SK-N-MC (cell line): ENCODE results near the gene TDRD5.

Source experiments
- DNase-seq: peaks from one replicate; pipeline ENCODE4 v3.0.0-alpha.2; 2011; ENCODE audit warnings: low read depth, low spot score
- H3K27ac ChIP-seq: fragments of 200-600 bp; sonication (generic); 2 replicates; pipeline ENCODE4 v1.5.1; 2016; ENCODE audit warnings: mixed run types
- H3K36me3 ChIP-seq: fragments of 200-600 bp; sonication (generic); 2 replicates; pipeline ENCODE4 v1.6.1; 2017; ENCODE audit warnings: antibody characterized with exemption, low read length, mixed read lengths; ENCODE audit not compliant: insufficient read depth
- H3K4me3 ChIP-seq: fragments of 200-600 bp; sonication (generic); 2 replicates; pipeline ENCODE4 v1.5.1; 2016
- H3K9ac ChIP-seq: fragments of 200-600 bp; sonication (generic); 2 replicates; pipeline ENCODE4 v1.8.0; 2017; ENCODE audit warnings: mixed run types, mixed read lengths; ENCODE audit not compliant: insufficient read length
- H3K9me3 ChIP-seq: fragments of 200-600 bp; sonication (generic); 2 replicates; pipeline ENCODE4 v1.6.1; 2017; ENCODE audit warnings: low read depth, mild to moderate bottlenecking, antibody characterized with exemption, low read length, moderate library complexity, mixed read lengths
- EZH2 ChIP-seq: fragments of 200-600 bp; sonication (generic); IDR thresholded peaks from one replicate; pipeline ENCODE4 v1.6.1; 2017; ENCODE audit warnings: antibody characterized with exemption
- FOXP2 ChIP-seq: optimal IDR thresholded peaks from 2 replicates; pipeline ENCODE3; 2011; ENCODE audit warnings: mild to moderate bottlenecking, moderate library complexity; ENCODE audit not compliant: insufficient read depth; ENCODE audit errors: extremely low read length, control extremely low read depth
- POLR2AphosphoS5 ChIP-seq: IDR thresholded peaks from 2 replicates; pipeline ENCODE4 v1.6.1; 2012; ENCODE audit warnings: mild to moderate bottlenecking, low read depth, low read length, borderline replicate concordance

TDRD5 gene

DNA sequence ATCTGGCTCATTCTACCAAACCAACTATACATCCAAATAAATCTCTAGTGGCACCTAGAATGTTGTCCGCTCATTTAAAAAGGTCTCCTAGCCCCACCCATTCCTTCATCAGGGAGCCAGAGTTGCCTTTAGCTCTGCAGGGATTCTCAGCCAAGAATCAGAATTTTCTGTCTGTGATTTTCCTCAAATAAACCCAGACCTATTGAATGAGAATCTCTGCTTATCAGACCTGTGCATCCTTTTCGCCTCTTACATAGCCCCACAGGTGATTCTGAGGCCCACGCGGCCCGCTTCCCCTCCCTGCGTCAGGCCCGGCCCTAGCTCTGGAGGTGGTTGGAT, 410 bp upstream of the TDRD5 start:
- no peak overlapping the region for H3K27ac ChIP-seq
- peak overlapping the region; percentile 71 for H3K4me3 ChIP-seq
- TF ChIP-seq POLR2AphosphoS5 (no peak), EZH2 (no peak), FOXP2 (no peak)
- no peaks in the 10 kb centered on the region for H3K36me3 ChIP-seq
- no peak for DNase-seq
- peak overlapping the region; percentile 49 for H3K9ac ChIP-seq
- H3K9me3 ChIP-seq, result no peaks in the 10 kb centered on the region

GRCh38 chr1:179598631-179599030, 7.0 kb downstream of the TDRD5 start:
- no peak overlapping the region for H3K27ac ChIP-seq
- DNase-seq, result no peak
- H3K9ac ChIP-seq, result no peak overlapping the region
- H3K4me3 ChIP-seq, result no peak overlapping the region
- H3K9me3 ChIP-seq, result no peaks in the 10 kb centered on the region
- TF ChIP-seq POLR2AphosphoS5 (no peak), FOXP2 (no peak)
- no peaks in the 10 kb centered on the region for H3K36me3 ChIP-seq

DNA sequence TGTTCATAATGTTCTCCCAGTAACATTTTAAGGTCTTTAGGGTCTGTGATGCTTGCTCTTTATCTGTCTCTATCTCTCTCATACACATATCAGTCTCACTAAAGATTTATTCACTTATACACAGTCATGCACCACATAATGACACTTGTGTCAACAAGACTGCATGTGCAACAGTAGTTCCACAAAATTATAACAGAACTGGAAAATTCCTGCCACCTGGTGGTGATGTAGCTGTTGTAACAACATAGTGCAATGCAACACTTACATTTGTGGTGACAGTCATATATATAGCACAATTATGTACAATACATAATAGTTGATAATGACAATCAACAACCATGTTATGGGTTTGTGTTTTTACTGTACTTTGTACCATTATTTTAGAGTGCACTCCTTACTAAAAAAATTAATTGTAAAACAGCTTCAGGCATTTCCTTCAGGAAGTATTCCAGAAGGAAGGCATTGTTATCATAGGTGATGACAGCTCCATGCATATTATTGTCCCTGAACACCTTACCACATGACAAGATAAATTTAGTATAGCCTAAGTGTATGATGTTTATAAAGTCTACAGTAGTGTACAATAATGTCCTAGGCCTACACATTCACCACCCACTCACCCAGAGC, 8.1 kb downstream of the TDRD5 start:
- Histone ChIP-seq H3K9me3 (no peaks in the 10 kb centered on the region), H3K4me3 (no peak overlapping the region), H3K27ac (no peak overlapping the region), H3K9ac (no peak overlapping the region), H3K36me3 (no peaks in the 10 kb centered on the region)
- DNase-seq, result peak; percentile 8
- TF ChIP-seq FOXP2 (no peak), POLR2AphosphoS5 (no peak), EZH2 (no peak)

GRCh38 chr1:179601093-179601492, 9.5 kb downstream of the TDRD5 start:
- H3K4me3 ChIP-seq, result no peak overlapping the region
- no peaks in the 10 kb centered on the region for H3K36me3 ChIP-seq
- no peaks in the 10 kb centered on the region for H3K9me3 ChIP-seq
- TF ChIP-seq FOXP2 (no peak), POLR2AphosphoS5 (no peak), EZH2 (no peak)
- no peak overlapping the region for H3K9ac ChIP-seq
- no peak overlapping the region for H3K27ac ChIP-seq
- no peak for DNase-seq

DNA sequence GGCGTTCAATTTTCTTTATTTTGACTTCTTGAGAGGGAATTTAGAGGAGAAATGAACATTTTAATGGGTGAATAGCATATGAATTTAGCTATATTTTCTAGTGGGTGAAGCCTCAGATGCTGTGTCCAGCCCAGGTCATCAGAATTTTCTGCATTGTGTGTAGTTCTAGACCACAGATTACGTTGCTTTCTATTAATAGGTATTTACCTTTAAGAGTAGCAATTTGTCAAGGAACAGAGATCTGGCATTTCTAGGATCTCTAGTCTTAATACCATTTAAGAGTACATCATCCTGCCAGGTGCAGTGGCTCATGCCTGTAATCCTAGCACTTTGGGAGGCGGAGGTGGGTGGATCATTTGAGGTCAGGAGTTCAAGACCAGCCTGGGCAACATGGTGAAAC, 20.7 kb downstream of the TDRD5 start:
- H3K9me3 ChIP-seq, result no peaks in the 10 kb centered on the region
- H3K27ac ChIP-seq, result no peak overlapping the region
- no peaks in the 10 kb centered on the region for H3K36me3 ChIP-seq
- H3K4me3 ChIP-seq, result no peak overlapping the region
- DNase-seq, result no peak
- TF ChIP-seq EZH2, result no peak
- no peak for TF ChIP-seq POLR2AphosphoS5
- no peak for TF ChIP-seq FOXP2
- no peak overlapping the region for H3K9ac ChIP-seq

DNA sequence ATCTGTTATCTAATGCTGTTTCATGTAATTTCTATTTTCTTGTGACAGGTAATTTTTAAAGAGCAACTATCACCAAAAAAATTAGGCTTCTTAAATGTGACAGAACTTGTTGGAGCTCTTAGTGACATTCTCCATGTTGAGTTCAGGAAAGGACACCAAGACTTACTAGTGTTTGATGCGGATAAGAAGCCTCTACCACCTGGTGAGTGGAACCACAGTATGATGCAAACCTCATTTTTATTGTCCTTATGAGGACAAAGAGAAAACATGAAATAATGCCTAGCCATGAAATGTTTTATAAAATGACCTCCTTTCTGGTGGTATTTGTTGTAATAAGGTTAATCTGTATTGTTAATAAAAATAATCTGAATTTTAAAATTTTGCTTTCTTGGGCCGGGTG, 39.1 kb downstream of the TDRD5 start:
- TF ChIP-seq FOXP2, result no peak
- H3K27ac ChIP-seq, result no peak overlapping the region
- H3K9ac ChIP-seq, result no peak overlapping the region
- no peaks in the 10 kb centered on the region for H3K9me3 ChIP-seq
- H3K4me3 ChIP-seq, result no peak overlapping the region
- DNase-seq, result no peak
- no peaks in the 10 kb centered on the region for H3K36me3 ChIP-seq

- no peak overlapping the region for H3K27ac ChIP-seq
- DNase-seq, result no peak
Observed at GRCh38 chr1:179632868-179633267, 41.2 kb downstream of the TDRD5 start.

GRCh38 chr1:179637211-179637860, 45.7 kb downstream of the TDRD5 start:
- TF ChIP-seq EZH2, result no peak
- TF ChIP-seq POLR2AphosphoS5, result no peak
- TF ChIP-seq FOXP2, result no peak
- Histone ChIP-seq H3K27ac (no peak overlapping the region), H3K36me3 (no peaks in the 10 kb centered on the region), H3K4me3 (no peak overlapping the region), H3K9me3 (no peaks in the 10 kb centered on the region), H3K9ac (no peak overlapping the region)
- DNase-seq, result no peak

More at GRCh38 chr1:179632868-179633267, 41.2 kb downstream of the TDRD5 start:
- no peaks in the 10 kb centered on the region for H3K9me3 ChIP-seq
- TF ChIP-seq EZH2, result no peak
- no peak for TF ChIP-seq FOXP2
- no peak for TF ChIP-seq POLR2AphosphoS5
- no peaks in the 10 kb centered on the region for H3K36me3 ChIP-seq
- no peak overlapping the region for H3K9ac ChIP-seq
- no peak overlapping the region for H3K4me3 ChIP-seq

DNA sequence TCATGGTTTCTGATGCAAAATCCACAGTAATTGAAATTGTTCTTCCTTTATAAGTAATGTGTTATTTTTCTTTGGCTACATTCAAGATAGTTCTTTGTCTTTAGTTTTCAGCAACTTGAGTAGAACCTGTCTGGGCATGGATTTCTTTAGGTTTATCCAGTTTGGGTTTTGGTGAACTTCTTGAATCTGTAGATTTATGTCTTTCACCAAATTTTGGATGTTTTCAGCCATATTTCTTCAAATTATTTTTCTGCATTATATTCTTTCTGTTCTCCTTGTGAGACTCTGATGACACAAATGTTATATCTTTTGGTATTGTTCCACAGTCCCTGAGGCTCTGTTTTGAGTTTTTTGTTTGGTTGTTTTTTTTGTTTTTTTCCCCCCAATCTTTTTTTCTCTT, 69.4 kb downstream of the TDRD5 start:
- Histone ChIP-seq H3K4me3 (no peak overlapping the region), H3K36me3 (no peaks in the 10 kb centered on the region), H3K9ac (no peak overlapping the region), H3K9me3 (no peaks in the 10 kb centered on the region), H3K27ac (no peak overlapping the region)
- no peak for DNase-seq
- no peak for TF ChIP-seq POLR2AphosphoS5
- TF ChIP-seq EZH2, result no peak
- no peak for TF ChIP-seq FOXP2
